Activated CD4-positive, alpha-beta T cell treated with anti-CD3 and anti-CD28 coated beads, Interleukin-2, amount 50 U/mL, for 48 hours (primary cell): ENCODE data around the gene ABCG1.
"Not testable (repeated sequence)": the region's sequence is repeated elsewhere in the genome, so short reads cannot be mapped to it uniquely, and the experiment has no call there.

Experiments
- DNase-seq, 2 experiments: peaks; one replicate each; pipeline ENCODE4 v3.0.0-alpha.2; 2020

ABCG1 gene

DNA sequence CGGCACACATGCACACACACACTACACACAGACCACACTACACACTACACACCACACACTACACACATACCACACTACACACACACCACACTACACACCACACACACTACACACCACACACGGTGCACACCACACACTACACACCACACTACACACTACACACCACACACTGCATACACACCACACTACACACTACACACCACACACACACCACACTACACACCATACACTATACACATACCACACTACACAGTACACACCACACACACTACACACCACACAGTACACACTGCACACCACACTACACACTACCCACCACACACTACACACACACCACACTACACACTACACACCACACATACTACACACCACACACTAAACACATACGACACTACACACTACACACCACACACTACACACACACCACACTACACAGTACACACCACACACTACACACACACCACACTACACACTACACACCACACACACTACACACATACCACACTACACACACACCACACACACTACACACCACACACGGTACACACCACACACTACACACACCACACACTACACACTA lies 73.7 kb downstream of the ABCG1 start:
- DNase-seq: not testable (repeated sequence)

DNA sequence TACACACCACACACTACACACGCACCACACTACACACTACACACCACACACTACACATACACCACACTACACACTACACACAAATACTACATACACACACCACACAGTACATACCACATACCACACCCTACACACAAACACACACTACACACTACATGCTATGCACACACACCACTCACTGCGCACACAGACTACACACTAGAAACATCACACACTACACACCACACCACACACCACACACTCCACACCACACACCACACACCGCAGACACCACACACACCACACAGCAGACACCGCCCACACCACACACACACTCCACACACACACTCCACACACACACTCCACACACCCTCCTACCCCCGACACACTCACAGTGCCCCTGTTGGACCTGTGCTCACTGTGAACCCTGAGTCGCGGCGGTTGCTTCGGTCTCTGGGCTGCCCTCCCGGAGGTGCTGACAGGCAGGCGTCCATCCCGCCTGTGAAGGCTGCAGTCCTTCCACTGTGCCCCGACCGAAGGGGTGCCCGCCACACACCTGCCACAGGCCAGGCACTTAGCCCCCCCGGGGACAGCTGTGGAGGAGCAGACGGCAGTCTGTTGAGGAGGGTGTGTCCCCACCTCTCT lies 74.8 kb downstream of the ABCG1 start:
- no peak for DNase-seq

DNA sequence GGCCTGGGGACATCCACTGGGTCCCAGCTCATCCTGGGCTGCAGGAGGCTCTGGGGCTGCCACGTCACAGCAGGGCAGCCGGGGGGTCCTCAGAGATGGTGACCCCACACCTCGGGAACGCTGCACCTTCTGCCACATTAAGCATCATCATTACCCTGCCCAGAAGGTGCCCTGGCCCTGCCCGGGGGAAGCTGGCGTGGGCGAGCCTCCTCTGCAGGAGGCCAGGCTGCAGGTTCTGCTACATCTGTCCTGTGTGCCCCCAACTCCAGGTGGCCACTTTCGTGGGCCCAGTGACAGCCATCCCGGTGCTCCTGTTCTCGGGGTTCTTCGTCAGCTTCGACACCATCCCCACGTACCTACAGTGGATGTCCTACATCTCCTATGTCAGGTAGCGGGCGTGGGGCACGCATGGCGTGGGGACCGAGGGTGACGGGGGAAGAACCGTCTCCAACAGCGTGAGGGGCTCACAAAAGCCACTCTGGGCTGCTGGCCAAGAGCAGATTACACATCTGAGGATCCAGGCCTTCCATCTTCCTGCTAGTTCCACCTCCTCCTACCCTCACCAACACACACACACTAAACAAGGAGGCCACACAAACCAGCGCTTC lies 75.4 kb downstream of the ABCG1 start:
- DNase-seq: no peak

DNA sequence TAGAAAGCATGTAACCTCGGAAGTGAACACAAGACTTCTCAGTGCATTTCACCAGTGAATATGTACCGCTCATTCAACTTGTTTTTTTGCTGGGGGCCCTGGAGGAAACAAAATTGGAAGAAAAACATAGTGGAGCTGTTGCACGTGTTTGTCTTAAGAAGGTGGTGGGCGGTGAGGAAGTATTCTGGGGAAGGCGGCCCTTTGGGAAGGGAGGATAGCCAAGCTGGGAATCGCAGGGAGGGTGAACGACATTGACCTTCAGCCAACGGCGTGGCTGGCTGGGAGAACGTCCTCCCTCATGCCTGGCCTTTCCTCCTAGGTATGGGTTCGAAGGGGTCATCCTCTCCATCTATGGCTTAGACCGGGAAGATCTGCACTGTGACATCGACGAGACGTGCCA lies 76.9 kb downstream of the ABCG1 start:
- DNase-seq: no peak

DNA sequence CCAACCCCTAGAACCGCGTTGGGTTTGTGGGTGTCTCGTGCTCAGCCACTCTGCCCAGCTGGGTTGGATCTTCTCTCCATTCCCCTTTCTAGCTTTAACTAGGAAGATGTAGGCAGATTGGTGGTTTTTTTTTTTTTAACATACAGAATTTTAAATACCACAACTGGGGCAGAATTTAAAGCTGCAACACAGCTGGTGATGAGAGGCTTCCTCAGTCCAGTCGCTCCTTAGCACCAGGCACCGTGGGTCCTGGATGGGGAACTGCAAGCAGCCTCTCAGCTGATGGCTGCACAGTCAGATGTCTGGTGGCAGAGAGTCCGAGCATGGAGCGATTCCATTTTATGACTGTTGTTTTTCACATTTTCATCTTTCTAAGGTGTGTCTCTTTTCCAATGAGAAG lies 77.6 kb downstream of the ABCG1 start:
- no peak for DNase-seq

DNA sequence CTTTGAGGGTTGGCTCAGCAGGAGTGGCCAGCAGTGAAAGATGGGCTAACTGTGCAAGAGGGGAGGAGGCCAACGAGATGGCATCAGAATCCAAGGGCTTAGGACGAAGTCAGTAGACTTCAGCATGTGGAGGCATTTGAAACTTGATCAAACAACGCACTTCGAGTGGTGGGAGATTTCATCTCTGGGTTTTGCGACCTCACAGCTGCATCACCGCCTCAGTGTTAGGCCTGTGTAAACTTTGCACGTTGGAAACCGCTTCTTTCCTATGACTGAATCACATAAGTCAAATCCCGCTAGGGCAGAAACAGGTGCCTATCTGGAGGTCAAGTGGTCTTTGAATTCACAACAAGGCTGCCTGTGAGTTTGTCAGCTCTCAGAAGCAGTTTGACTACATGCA lies 78.4 kb downstream of the ABCG1 start:
- no peak for DNase-seq

DNA sequence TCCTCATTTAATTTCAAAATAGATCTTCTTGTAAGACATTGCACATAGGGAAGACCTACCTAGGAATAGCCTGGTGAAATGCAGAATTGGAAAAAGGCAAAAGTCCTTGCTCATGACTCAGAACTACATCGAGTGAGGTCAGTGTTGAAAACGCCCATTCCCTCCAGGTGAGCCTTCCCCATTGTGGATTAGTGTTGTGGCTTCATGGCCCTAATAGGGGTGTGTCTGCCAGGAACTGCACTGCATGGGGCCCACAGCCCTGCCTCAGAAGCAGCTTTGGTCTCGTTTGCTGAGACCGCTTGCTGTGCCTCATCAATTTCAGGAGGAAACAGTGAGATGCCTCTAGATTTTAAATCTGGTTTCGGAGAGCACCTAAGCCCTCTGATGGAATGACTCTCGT lies 79.3 kb downstream of the ABCG1 start:
- DNase-seq: no peak

DNA sequence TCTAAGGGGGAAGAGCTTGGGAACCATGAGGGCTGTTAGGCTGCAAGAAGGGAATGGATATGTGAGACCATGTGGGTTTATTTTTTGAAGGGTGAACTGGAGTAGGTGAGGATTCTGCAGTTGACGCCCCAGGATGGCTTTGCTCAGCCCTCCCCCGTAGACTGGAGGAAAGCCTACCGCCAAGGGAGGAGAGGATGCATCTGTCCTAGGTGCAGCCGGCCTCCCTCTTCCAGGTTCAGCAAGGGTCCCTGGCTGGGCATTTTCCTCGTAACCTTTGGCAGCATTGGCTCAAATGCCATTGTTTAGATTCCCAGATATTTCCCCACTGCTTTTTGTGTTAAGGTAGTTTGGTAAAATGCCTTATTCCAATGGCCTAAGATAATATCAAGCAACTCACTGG lies 79.7 kb downstream of the ABCG1 start:
- no peak for DNase-seq

DNA sequence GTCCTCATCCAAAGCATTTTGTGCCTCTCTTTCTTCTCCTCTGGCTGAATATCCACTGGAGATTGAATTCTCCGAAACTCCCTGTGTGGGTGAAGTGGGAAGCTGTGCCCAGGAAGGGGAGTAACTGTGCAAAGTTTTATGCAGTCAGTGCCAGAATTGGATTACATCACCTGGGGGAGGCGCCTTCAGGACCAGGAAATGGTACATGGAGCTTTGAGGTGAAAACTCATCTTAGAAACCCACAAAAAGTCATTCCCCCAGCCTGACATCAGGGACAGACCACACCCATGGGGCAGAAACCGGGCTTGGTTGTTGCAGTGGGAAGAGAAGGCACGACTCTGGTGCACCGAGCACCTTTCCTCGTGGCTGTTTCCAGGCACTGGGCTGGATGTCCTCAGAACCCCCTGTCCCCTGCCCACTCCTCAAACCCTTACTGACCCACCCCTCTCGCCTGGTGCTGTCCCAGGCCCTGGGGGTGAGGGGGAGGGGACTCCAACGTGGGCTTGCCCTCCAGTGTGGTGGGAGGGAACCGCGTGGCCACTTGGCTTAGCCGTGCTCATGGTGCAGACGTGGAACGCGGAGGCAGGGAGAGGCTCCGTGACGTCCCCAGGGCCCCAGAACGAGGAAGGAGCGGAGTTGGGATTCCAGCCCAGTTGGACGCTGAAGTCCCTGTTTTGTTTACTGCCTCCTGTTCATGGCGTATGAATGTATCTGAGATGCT lies 80.5 kb downstream of the ABCG1 start:
- DNase-seq: peak; percentile 19 to 38

DNA sequence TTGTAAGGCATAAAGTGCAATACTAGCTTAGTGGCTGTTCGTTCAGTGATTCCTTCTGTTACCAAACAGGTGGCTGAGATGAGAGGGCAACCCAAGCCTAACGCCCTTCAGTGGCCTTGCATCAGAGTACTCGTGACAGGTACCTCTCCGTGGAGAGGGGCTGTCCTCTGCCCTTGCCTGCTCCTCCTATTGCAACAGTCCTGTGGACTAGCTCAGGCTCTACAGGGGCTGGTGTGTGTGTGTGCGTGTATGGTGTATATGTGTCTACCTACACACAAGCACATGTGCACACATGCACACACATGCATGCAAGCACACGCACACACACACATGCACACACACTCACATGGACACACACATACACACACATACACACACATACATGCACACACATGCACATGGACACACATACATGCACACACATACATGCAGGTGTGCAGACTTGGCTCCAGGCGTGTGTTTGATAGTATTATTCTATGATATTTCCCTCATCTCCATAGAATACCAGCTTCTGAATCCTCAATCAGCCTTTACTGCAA lies 81.2 kb downstream of the ABCG1 start:
- DNase-seq: no peak

DNA sequence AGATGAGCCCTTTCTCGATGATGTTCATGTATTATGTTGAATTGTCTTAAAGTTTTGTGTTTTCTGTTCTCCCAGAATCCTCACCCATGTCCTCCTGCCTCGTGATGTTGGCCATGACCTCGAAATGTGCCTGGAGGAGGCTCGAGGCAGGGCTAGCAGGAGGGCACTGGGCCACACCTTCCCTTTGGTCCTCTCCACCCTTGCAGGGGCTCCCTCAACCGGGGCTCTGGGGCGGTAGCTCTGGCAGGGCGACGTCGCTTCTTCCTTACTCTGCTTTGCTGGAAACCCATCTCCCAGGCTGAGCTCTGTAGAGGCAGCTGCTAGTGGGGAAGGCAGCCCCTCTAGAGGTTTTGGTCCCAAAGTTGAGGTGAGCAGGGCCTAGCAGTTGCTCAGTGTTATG lies 82.0 kb downstream of the ABCG1 start:
- no peak for DNase-seq

DNA sequence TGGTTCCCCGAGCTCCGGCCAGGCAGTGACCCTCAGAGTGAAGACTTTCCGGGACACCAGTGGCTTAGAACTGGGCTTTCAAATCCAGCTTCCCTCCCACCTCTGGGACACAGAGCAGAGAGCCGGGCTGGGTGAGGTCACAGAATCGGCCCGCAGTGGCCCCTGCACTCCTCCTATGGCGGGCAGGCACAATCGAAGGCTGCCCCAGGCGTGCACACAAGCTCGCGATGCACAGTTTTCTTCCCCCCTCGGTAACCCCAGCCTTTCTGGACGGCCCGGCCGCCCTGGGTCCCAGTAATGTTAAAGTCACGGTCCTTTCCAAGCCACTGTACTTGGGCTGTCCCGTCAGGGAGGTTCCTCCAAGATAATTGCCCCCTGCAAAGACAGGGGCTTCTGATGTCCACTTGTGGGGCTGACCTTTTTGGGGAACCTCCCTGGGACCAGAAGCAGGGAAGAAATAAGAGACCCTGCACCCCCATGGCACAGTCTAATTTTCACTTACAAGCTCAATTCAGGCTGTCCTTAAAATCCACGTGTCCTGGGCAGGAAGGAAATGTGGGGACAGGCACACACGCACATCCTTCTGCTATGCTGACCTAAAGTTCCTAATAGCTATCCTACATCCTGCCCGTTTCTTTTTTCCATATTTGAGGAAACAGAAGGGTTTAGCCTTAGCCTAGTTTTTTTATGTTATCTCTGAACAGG lies 82.6 kb downstream of the ABCG1 start:
- DNase-seq: no peak

DNA sequence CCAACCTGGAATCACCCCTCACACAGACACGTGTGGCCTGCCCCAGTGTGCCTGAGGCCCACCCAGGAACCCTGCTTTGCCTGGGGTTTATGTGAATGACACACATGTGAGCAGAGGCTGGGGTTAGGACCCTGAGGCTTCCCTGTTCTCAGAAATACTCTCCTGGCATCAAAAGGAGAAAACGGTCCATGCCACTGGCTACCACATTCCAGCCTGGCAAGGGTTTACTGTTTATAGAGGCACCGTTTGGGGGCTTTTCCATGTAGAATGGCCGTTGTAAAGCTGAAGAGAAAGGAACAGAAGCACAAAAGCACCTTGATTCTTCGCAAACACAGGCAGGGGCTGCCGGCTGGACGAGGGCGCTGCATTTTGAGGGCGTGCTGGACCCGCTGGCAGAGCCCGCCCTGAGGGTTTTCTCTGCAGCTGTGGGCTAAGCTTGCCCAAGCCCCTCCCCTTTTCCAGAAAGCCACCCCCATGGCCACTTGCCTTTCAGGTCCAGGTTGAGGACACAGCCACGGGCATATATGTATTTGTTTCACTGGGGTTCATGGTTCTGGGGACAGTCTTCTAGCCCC lies 83.2 kb downstream of the ABCG1 start:
- no peak for DNase-seq

DNA sequence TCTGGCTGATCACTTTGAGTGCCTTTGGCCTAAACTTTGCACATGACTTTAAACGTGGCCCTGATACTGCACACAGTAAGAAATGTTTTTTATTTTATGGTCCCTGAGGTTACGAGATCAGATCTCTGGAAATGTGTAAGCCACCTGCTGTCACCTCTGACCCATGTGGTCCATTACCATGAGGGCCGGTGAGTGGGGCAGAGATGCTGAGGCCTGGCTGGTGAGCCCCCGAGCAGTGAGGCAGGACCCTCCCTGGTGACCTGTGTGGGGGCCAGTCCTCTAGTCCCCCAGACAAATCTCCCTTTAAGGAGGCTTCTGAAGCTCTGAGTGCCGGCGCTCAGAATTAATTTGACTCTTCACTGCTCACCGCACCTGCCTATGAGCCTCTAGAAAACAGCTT lies 83.9 kb downstream of the ABCG1 start:
- DNase-seq: no peak

DNA sequence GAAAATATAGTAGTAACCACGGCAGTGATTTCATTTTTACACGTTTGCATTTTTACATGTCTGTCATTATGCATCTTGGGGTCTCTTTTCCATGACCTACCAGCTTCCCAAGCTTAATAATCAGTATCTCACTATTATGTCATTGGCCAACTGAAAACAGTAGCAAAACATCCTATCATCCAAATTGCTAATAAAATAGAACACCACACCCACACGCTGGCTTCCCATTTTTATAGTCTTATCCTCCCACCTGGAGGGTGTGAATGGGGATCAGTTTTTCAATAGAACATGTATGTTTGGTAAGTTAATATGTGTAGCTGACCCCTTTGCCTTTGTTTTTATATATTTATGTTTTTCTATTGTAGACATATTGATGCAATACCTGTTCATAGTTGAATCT lies 84.5 kb downstream of the ABCG1 start:
- DNase-seq: no peak

DNA sequence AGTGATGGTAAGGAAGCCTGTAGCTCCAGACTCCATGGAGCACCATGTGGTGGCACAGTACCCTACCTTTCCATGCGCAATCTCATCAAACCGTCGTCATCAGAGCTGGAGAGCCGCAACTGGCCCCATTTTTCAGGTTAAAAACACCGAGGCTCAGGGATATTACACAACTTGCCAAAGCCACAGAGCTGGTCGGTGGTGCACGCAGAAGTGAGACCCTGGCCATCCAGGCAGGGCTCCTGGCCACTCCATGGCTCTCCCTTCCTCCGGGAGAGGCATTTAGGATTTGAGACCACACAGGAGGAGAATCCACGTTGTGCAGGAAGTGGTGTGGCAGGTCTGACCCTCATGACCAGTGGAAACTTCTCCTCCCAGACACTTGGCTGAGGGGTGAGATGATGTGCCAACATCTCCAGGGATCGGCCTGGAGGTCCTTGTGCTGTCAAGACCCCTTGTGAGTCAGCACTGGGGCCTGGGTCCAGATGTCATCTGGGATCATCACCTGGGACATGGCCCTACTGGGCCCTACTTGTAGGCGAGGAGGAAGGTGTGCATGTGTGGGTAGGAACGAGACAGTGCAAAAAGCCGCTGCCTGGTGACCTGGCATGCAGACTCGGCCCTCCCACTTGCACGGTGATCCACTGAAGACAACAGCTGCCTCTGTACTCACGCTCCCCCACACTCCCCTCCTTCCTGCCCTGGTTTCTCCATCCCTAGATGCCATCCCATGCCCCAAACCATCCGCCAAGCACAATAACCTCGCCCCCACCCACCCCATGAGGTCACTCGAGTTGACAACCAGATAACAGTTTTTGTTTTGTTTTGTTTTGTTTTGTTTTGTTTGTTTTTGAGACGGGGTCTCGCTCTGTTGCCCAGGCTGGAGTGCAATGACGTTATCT lies 85.9 kb downstream of the ABCG1 start:
- no peak for DNase-seq

DNA sequence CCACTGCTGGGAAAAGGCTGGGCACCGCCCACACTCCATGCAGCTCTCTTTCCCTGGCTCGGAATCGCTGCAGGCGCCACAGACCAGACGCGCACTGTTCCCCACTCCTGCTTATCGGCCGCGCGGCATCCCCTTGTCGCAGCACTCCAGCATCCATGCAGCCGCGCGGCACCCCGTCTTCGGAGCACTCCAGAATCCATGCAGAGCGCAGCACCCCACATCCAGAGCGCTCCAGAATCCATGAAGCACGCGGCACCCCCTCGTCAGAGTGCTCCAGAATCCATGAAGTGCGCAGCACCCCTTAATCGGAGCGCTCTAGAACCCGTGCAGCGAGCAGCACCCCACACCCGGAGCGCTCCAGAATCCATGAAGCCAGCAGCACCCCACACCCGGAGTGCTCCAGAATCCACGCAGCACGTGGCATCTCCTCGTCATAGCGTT lies 86.8 kb downstream of the ABCG1 start:
- DNase-seq: no peak

DNA sequence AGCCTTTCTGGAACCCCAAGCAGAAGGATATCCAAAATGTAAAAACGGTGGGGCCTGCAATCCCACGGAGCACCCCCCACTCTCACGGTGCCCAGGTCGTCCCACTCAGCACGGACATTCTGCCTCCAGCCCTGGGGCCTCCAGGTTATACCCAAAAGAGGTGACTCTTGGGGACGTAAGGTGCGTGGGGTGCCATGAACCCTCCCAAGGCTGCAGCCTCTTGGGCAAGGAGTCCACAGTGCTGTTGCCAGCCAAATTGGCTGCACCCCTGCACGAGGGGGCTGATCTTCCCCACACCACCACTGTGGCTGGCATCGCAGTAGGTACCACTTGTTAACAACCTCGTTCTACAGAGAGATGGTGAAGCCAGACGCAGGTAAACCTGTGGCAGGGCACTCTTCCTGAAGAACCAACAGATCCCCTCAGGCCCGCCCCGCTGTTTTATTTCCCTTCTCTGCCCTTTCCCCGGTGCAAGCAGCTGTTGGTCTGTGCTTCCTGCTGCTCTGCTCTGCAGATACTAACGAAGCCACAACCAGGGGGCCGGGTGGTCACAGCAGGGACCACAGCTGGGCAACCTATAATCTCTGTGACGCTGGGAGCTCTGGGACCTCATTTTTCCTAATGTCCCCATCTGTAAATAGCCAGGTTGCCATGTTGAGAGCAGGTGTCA lies 87.6 kb downstream of the ABCG1 start:
- no peak for DNase-seq

DNA sequence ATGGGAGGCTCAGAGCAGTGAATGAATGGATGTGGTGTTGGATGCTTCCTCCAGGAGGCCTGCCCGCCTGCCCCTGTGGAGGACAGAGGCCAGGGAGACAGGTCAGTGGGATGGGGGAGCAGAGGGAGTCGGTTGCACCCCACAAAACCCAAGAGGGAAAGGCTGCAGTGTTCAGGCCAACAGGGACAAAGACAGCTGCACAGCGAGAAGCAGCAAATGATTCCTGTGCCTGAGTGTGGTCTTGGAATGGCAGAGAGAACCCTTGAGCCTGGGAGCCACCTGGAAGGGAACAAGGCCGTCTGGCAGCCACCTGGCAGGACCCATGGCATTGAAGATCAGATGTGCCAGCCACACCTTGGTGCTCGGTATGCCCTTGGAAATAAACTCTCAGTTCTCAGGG lies 88.2 kb downstream of the ABCG1 start:
- DNase-seq: no peak

DNA sequence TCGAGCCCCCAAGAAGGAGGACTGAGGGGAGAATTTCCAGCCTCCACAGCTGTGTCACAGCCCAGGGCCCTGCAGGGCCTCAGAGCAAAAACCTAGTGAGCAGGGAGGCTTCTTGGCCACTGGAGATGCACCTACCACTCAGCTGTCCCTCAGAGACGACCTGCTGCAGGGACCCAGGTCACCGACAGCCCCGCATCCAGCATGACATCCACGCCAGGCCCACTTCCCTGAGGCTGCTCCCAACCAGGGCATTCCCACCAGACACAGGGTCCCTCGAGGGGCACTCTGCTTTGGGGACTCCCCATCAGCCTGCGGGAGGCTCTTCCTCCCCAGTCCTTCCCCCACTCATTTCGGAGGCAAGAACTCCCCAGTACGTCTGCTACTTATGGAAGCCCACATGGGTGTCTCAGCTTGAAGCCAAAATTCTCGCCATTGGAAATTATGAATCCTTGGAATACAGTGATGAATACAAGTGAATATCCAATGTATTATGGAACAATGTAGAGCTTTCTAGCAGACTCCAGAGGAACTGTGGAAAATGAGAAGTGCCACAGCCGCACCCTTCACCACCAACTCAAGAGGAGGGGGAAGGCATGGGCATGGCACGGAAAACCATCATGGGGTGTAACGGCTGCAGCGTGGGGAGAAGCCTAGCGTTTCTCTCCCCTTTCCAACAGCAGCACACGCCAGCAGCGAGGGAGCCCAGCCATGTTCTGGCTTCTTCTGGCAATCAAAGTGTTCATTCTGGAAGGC lies 89.4 kb downstream of the ABCG1 start:
- DNase-seq: no peak
